Stimulated activated CD8-positive, alpha-beta memory T cell treated with anti-CD3 and anti-CD28 coated beads, Interleukin-2, amount 100 ng/mL, for 1 hour (primary cell): ENCODE data around the gene DYRK1A.

ENCODE experiments used
- DNase-seq, 2 donors: peaks; one replicate each; pipeline ENCODE4 v3.0.0-alpha.2; 2020; ENCODE audit warnings: low read depth in 2 of 2

DYRK1A gene

DNA sequence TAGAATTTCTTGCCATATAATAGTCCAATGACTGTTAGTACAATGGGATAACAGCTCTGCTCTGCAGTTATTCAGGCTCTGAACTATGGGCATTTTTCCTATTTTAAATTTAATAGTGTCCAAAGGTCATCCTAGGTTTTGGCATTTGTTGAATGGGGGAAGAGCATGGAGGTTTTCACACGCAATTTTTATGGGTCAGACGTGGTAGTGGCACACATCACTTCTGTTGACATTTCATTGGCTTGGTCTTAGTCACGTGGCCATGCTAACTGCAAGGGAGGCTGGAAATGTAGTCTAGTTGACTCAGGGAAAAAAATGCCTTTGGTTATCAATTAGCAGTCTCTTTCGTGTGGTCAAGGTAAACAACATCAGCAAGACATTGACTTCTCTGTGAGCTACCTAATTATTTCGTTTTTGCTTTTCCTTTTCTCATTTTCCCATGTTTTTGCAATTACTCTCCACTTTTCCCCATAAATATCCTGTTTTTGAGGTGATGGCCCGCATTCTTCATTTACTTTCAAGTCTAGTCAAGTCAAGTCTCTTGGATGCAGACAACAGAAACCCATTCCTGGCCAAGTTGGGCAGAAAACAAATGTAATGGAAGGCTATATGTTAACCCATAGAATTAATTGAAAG, 82.8 kb downstream of the DYRK1A start:
- DNase-seq, result no peak

DNA sequence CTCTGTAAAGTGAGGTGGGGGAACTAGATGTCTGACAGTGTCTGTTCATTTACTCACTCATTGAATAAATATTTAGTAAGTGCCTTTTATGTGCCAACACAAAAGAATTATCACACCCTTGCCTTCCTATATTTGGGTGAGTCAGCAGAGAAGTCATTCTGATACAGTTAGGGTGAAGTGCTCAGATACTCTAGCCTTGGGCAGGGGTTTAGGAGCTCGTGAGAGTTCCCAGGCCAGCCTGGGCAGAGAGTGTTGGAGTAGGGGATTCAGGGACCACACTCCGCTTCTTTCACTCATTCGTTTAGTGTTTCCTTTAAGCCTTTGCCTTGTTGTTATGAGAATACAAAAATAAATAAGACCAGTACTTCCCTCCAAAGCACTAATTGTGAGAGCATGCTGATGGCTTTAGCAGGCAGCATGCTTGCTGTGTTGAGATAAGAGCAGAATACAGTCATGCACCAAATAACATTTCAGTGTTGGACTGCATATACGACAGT, 83.9 kb downstream of the DYRK1A start:
- DNase-seq, result no peak

DNA sequence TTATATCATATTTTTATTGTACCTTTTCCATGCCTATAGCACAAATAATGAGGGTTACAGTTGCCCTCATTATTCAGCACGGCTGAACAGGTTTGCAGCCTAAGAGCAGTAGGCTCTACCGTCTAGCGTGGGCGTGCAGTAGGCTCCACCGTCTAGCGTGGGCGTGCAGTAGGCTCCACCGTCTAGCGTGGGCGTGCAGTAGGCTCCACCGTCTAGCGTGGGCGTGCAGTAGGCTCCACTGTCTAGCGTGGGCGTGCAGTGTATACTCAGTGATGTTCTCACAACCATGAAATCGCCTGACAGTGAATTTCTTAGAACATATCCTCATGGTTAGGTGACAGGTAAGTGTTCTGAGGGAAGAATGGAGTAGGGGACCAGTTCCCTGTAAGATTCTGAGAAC, 84.9 kb downstream of the DYRK1A start:
- DNase-seq, result no peak

DNA sequence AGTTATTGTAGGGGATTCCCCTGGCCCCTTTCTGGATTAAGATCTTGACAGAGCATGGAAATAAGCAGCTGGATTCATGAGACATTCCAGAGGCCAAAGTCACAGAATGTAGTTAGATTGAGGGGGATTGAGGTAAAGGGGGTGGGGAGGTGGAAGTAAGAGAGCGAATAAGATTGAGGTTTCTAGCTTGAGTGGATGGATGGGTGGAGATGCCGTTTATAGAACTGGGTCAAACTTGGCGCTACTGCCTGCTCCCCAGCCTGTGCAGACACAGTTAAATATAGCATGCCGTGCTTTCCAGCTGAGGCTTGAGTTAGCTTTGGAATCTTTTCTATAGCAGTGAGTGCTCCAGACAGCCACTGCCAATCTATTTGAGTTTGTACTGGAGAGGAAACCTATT, 85.7 kb downstream of the DYRK1A start:
- DNase-seq, result no peak

DNA sequence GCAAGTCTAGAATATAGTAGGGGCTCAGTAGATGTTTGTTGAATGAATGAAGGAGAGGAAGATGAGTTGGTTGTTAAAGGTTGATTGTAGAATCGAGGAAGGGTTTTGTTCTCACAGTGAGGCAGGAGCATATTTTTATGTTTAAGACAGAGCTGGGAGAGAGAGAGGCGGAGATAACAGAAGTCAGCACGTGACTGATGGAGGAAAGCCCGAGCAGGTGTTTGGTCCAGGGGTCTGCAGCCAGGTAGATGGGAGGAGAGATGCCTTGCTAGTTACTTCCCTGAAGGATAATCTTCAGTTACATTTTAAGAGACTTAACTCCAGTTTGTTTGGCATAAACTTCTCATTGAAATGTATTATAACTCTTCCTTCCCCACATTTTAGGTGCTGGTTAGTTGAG, 86.8 kb downstream of the DYRK1A start:
- no peak for DNase-seq

DNA sequence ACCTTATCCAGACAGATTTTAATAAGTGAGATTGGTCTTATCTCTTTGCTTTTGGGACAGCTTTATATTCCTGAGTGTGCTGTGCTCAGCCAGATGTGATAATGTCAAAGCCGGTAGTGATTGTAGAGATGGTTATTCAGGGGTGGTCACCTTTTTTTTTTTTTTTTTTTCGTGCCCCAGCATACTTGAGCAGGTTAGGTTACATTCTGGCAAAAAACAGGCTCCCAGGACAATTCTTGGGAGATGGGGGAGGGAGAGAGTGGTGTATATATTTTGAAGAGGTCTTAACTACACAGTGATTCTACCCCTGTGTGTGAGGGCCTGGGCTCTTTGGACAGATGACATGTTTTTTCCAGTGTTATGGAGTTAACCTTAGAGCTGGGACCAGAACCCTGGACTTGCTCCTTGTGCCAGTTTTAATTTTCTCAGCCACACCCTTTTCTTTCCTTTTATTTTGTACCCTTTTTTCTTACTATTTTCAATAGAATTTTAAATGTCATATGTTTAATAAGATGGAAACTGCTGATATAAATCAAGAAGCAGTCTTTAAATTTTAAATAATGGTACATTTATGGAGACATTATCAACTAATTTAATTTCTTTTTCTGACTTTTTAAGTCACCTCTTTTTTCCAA, 88.4 kb downstream of the DYRK1A start:
- no peak for DNase-seq

DNA sequence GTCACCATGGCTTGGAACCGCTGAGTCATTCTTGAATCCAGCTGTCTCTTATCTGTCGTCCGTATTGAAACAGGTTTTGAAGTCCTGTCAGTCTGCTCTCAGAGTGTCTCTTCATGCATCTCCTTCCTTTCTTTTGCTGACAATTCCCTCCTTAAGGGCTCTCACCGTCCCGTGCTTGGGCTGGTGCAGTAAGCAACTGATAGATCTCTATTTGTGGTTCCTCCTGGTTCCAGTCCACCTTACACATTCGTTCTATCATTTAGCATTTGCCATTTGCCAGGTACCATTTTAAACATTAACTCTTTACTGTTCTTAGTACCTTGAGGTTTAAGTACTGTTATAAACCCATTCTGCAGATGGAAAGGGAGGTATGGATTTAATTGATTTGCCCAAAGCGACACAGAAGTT, 88.9 kb downstream of the DYRK1A start:
- DNase-seq, result no peak

DNA sequence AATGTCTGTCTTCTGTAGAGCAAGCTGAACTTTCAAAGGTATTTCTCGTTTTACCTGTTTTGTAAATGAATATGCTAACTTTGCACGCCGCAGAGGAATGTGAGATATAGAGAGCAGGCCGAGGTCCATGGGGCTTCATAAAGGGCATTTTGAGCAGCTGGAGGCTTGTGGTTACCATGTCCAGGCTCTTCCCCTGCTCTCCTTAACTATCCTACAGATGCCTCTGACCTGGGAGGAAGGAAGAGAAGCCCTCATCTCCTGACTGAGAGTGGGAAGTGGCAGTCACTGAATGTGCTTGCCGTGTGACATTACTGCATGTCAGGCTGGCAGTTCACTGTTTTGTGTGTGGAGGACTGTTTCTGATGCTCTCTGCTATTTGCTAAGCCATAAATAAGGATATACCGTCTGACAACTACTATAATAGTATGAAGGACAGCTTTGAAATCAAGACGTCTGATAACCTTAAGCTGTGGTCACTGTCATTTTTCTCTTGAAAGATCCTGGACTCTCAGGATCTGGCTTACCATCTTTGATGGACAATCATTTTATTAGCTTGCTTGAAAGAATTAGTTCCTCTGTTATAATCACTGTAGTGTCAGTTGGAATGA, 92.2 kb downstream of the DYRK1A start:
- DNase-seq, result no peak

DNA sequence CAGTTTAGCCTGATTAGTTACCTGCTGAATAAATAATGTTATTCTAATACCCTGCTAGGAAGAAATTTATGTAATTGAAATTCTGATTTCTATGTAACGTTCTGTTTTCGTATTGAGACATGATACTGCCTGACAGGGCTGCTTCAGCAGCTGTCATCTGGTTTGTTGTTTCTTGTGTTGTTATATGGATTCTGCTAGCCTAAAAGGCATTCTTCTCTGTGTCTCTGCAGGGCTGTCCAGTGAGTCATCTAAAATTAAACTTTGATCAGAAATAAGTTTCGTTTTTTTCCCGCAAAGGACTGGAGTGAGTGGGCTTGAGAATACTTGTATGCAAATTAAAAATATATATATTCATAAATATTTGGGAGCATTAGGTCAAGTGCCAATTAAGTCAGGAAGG, 93.0 kb downstream of the DYRK1A start:
- DNase-seq, result no peak

DNA sequence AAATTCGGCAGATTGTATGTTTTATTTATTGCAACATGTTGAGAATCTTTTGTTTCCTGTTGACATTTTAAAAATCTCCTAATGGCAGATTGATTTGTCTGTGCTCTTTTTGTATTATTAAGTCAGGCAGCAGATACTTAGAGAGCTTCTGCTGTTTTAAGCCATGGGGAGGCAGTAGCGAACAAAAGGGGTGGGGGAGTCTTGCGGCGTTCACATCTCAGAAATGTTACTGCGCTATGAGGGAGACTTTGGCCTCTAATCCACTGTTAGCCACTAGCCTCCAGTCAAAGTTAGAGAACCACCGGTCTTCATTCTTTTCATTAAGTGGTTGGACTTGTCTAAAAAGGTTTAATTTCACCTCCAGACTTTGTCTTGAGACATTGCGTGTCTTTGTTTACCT, 93.6 kb downstream of the DYRK1A start:
- DNase-seq, result no peak

DNA sequence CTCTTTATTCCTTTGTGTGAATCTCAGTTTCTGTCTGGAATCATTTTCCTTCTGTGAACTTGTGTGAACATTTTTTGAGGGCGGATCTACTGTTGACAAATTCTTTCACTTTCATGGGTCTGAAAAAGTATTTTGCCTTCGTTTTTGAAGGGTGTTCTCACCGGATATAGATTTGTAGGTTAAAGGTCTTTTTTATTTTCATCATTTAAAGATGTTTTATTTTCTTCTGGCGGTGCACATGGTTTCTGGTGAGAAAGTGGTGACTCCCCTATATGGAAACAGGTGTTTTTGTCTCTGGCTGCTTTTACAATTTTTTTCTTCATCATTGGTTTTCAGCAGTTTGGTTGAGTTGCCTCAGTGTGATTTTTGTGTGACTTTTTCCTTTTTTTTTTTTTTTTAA, 94.9 kb downstream of the DYRK1A start:
- no peak for DNase-seq

DNA sequence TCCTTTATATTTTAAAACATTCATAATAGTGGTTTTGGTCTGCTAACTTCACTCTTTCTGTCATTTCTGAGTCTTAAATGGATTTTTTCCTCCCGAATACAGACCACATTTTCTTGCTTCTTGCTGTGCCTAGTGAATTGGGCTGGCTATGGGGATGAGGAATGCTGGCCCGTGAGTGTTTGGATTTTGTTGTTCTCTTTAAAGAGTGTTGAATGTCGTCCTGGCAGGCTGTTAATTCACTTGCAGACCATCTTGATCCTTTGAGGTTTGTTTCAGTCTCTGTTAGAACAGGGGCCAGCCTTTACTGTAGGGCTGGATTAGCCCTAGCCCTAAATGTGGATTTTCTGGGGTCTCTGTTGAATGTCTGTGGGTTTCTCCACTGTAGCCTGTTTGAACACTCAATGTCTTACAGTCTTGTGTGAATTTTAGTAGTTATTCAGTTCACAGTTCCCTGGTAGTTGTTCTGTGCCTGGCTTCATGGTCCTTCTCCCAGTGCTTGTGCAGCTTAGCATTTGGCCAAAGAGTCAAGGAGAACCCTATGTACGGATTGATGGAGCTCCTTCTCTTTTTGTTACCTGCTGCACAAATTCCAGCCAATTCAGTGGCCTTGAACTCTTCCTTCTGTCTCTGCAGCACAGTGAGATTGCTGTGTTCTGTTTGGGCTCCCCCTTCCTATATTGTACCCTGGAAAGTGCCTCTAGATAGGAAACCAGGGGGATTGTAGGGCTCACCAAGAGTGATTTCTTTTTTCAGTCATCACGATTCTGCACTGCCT, 95.7 kb downstream of the DYRK1A start:
- DNase-seq, result no peak

DNA sequence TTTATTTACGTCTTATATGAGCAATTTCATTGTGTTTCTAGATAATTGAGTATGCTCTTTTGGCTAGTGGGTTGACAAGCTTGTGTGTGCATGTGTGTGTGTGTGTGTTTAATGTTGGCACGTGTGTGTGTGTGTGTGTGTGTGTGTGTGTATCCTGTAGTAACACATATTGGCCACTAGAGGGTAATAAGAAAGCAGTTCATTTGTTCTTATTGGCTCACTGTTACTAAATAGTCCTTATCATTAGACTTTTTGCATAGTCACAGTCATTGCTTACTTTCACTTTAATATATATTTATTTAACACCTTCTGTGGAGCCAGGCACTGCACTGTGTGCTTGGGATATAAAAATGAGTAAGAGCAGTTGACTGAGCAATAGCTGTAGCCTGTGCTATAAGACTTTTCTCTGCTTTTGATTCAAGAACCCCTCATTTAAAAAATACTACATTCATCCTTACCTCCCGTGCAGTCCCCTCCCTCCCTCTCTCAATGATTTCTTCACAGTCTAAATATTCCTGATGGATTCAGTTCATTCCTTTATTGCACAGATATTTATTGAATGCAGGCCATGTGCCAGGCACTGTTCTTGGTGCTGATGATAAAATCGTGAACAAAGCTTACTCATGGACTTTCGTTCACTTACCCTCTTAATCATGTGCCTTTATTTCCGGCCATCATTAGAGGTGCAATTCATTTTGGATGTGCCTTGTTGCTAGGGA, 96.7 kb downstream of the DYRK1A start:
- no peak for DNase-seq

DNA sequence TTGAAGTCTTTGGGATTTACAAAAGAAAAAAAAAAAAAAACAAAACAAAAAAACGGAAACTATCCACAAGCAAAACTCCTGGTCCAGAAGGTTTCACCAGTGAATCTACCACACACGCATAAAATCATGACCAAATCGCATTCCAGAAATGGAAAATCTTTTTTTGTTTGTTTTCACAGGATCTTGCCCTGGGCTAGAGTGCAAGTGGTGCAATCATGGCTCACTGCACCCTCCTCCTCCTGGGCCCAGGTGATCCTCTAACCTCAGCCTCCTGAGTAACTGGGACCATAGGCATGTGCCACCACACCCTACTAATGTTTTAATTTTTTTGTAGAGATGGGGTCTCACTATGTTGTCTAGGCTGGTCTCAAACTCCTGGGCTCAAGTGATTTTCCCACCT, 100.5 kb downstream of the DYRK1A start:
- no peak for DNase-seq

DNA sequence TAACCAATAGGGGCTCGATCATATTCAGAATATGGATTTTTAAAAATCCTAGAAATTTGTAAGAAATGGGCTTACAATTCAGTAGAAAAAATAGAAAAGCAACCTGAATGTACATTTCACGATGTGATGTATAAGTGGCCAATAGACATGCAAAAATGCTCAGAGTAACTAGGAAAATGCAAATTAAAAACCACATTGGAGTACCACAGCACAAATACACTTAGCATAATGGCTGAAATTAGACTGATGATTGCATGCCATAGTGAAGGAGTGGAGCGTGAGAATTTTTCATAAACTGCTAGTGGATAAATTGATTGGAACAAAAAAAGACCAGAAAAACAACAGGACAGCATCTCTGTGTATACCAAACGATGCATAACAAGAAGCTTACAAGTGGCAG, 102.3 kb downstream of the DYRK1A start:
- no peak for DNase-seq

DNA sequence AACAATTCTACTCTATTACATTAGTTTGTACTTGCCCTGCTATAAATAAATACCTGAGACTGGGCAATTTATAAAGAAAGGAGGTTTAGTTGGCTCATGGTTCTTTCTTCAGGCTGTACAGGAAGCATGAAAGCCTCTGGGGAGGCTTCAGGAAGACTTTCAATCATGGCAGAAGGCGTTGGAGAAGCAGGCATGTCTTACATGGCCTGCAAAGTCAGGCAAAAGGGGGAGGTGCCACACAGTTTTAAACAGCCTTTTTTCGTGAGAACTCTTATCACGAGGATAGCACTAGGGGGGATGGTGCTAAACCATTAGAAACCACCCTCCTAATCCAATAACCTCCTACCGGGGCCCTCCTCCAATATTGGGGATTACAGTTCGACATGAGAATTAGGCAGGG, 102.9 kb downstream of the DYRK1A start:
- DNase-seq, result no peak

DNA sequence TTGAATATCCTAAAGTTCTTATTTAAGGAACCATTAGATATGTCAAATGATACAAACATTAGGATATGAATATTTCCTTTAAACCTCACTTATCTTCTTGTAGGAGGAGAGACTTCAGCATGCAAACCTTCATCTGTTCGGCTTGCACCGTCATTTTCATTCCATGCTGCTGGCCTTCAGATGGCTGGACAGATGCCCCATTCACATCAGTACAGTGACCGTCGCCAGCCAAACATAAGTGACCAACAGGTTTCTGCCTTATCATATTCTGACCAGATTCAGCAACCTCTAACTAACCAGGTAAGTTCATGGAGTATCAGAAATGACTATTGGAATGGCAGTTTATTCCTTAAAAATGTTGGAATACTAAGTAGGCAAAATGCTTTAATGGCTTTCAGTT, 106.0 kb downstream of the DYRK1A start:
- DNase-seq, result no peak

DNA sequence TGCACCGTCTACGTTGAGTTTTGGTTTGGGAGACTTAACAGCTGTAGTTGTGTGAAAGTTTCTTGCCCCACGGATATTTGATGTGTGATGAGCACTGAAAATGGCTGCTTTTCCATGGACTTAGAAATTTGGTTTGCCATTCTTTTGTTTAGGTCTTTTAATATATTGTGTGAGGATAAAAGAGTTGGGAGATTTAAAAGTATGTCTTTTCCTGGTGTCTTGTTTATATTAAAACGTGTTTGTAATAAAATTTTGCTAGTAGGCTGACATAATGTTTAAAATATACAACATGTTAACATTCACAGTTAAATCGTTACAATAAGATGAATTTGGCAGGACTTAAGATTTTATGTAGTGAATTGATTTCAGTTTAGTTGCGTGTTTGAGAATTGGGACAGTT, 106.9 kb downstream of the DYRK1A start:
- DNase-seq, result no peak

DNA sequence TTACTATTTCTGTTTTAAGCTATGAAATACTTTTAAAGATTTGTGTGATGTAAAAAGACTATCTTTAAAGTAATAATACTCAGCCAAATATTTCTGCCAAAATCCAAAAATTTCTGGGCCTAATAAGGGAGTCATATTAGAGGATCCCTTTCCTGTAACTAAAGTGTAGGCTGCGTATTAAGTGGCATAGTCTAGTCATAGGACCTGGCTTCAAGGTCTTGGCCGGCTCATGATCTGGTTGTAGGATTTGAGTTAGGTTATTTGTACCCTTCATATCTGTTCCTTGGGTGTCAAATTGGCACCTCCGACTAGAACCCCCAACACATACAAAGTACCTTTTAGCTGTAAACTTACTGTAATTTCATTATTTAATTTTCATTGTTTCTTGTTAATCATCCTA, 107.8 kb downstream of the DYRK1A start:
- no peak for DNase-seq

DNA sequence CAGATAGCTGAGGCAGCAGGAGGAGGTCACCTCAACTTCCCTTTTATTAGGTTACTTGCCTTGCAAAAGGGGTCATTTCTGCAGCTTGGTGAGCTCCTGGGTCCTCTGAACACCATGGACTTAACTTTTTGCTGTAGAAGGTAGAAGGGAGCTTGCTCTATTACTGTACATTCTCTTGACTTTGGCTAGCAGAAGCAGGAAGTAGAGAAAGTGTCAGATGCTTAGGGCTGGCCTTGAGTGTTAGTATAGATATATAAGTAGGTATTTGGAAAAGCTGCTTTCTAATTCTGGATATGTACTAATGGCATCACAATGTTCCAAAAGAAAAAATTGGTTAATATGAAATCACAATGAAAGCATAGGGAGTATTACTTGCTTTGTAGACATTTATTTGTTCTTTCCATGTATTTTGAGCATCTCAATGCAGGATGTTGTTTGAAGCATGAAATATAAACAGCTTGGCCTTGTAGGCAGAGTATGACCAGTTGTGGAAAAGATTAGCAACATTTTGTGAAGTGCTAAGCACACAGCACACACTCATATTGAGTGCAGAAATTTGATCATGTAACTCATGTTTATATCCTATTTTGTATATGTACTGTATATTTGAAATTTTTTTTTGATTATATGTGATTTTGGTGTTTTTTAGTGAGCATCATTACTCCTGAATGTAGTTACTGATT, 108.8 kb downstream of the DYRK1A start:
- no peak for DNase-seq

DNA sequence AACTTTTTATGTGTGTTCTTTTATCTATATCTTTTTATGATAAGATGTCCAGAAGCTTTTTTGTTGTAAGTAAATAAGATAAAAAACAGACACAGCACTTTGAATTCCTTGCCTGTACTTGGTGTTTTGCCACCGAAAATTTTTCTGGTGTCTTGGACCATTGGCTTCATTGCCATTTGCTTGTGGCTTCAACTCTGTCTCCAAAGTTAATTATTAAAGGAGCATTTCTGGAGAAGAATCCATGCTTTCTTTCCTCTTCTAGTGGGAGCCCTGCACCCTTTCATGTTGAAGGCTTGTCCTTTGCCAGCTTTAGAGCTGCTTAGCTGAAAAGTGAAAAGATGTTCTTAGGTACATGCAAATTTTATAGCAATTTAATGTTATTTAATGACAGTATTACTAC, 112.2 kb downstream of the DYRK1A start:
- no peak for DNase-seq
